HEK293 (cell line): ENCODE results near the gene APC2.

ENCODE experiments used
- EGR2 ChIP-seq: fragments of 450-650 bp; formaldehyde crosslinking; IDR thresholded peaks from 2 replicates; pipeline ENCODE4 v1.5.1; 2016; ENCODE audit warnings: low read depth, missing biosample characterization, missing genetic modification characterization
- GLIS2 ChIP-seq: fragments of 450-650 bp; formaldehyde crosslinking; IDR thresholded peaks from 2 replicates; pipeline ENCODE4 v1.5.1; 2016; ENCODE audit warnings: missing biosample characterization, missing genetic modification characterization
- IKZF3 ChIP-seq: fragments of 450-650 bp; IDR thresholded peaks from 2 replicates; pipeline ENCODE4 v1.5.0; 2018; ENCODE audit warnings: missing biosample characterization, mild to moderate bottlenecking, missing genetic modification characterization, moderate library complexity
- KLF7 ChIP-seq: fragments of 450-650 bp; formaldehyde crosslinking; IDR thresholded peaks from 2 replicates; pipeline ENCODE4 v1.5.1; 2016; ENCODE audit warnings: missing biosample characterization, missing genetic modification characterization, borderline replicate concordance
- KLF9 ChIP-seq: fragments of 450-650 bp; formaldehyde crosslinking; IDR thresholded peaks from 2 replicates; pipeline ENCODE4 v1.5.1; 2016; ENCODE audit warnings: missing biosample characterization, missing genetic modification characterization, low read depth
- ZFHX2 ChIP-seq: fragments of 450-650 bp; formaldehyde crosslinking; conservative IDR thresholded peaks from 2 replicates; pipeline ENCODE4 v1.5.1; 2016; ENCODE audit warnings: missing biosample characterization, missing genetic modification characterization
- ZFP3 ChIP-seq: fragments of 450-650 bp; formaldehyde crosslinking; IDR thresholded peaks from 2 replicates; pipeline ENCODE4 v1.5.1; 2016; ENCODE audit warnings: low read depth, missing biosample characterization, missing genetic modification characterization
- ZNF121 ChIP-seq: fragments of 450-650 bp; formaldehyde crosslinking; IDR thresholded peaks from 2 replicates; pipeline ENCODE4 v1.5.1; 2016; ENCODE audit warnings: missing biosample characterization, missing genetic modification characterization
- ZNF140 ChIP-seq: fragments of 450-650 bp; formaldehyde crosslinking; IDR thresholded peaks from 2 replicates; pipeline ENCODE4 v1.5.1; 2016; ENCODE audit warnings: missing biosample characterization, missing genetic modification characterization
- ZNF302 ChIP-seq: fragments of 450-650 bp; formaldehyde crosslinking; IDR thresholded peaks from 2 replicates; pipeline ENCODE4 v1.5.1; 2016; ENCODE audit warnings: missing biosample characterization, missing genetic modification characterization, low read depth
- ZNF501 ChIP-seq: fragments of 450-650 bp; formaldehyde crosslinking; IDR thresholded peaks from 2 replicates; pipeline ENCODE4 v1.5.1; 2016; ENCODE audit warnings: missing biosample characterization, missing genetic modification characterization
- ZNF529 ChIP-seq: fragments of 450-650 bp; formaldehyde crosslinking; IDR thresholded peaks from 2 replicates; pipeline ENCODE4 v1.5.1; 2017; ENCODE audit warnings: missing genetic modification characterization, missing biosample characterization; ENCODE audit not compliant: insufficient replicate concordance
- ZNF548 ChIP-seq: fragments of 450-650 bp; formaldehyde crosslinking; IDR thresholded peaks from 2 replicates; pipeline ENCODE4 v1.5.1; 2016; ENCODE audit warnings: missing biosample characterization, missing genetic modification characterization
- ZNF624 ChIP-seq: fragments of 450-650 bp; formaldehyde crosslinking; IDR thresholded peaks from 2 replicates; pipeline ENCODE4 v1.5.1; 2017; ENCODE audit warnings: missing biosample characterization, missing genetic modification characterization
- ZNF677 ChIP-seq: fragments of 450-650 bp; IDR thresholded peaks from 2 replicates; pipeline ENCODE4 v1.5.0; 2018; ENCODE audit warnings: missing biosample characterization, mild to moderate bottlenecking, missing genetic modification characterization, moderate library complexity
- TF ChIP-seq, protein P1 (sequence below): fragments of 450-650 bp; formaldehyde crosslinking; IDR thresholded peaks from 2 replicates; pipeline ENCODE4 v1.5.1; 2016; ENCODE audit warnings: missing biosample characterization, missing genetic modification characterization
- TF ChIP-seq, protein P2 (sequence below): fragments of 450-650 bp; formaldehyde crosslinking; IDR thresholded peaks from 2 replicates; pipeline ENCODE4 v1.5.1; 2016; ENCODE audit warnings: missing biosample characterization, missing genetic modification characterization, borderline replicate concordance
- TF ChIP-seq, protein P3 (sequence below): fragments of 450-650 bp; formaldehyde crosslinking; IDR thresholded peaks from 2 replicates; pipeline ENCODE4 v1.5.1; 2016; ENCODE audit warnings: missing biosample characterization, missing genetic modification characterization
- TF ChIP-seq, protein P4 (sequence below): IDR thresholded peaks from 2 replicates; pipeline ENCODE4 v1.6.1; 2011; ENCODE audit warnings: mild to moderate bottlenecking, low read depth, low read length, borderline replicate concordance
- TF ChIP-seq, protein P5 (sequence below): fragments of 450-650 bp; formaldehyde crosslinking; IDR thresholded peaks from 2 replicates; pipeline ENCODE4 v1.5.1; 2016; ENCODE audit warnings: missing biosample characterization, missing genetic modification characterization
- TF ChIP-seq, protein P6 (sequence below): fragments of 450-650 bp; formaldehyde crosslinking; IDR thresholded peaks from 2 replicates; pipeline ENCODE4 v1.5.1; 2016; ENCODE audit warnings: missing biosample characterization, missing genetic modification characterization
- TF ChIP-seq, protein P7 (sequence below): fragments of 450-650 bp; formaldehyde crosslinking; IDR thresholded peaks from 2 replicates; pipeline ENCODE4 v1.5.1; 2016; ENCODE audit warnings: missing biosample characterization, missing genetic modification characterization
- TF ChIP-seq, protein P8 (sequence below): fragments of 450-650 bp; formaldehyde crosslinking; IDR thresholded peaks from 2 replicates; pipeline ENCODE4 v1.5.1; 2016; ENCODE audit warnings: missing biosample characterization, missing genetic modification characterization

APC2 gene

DNA sequence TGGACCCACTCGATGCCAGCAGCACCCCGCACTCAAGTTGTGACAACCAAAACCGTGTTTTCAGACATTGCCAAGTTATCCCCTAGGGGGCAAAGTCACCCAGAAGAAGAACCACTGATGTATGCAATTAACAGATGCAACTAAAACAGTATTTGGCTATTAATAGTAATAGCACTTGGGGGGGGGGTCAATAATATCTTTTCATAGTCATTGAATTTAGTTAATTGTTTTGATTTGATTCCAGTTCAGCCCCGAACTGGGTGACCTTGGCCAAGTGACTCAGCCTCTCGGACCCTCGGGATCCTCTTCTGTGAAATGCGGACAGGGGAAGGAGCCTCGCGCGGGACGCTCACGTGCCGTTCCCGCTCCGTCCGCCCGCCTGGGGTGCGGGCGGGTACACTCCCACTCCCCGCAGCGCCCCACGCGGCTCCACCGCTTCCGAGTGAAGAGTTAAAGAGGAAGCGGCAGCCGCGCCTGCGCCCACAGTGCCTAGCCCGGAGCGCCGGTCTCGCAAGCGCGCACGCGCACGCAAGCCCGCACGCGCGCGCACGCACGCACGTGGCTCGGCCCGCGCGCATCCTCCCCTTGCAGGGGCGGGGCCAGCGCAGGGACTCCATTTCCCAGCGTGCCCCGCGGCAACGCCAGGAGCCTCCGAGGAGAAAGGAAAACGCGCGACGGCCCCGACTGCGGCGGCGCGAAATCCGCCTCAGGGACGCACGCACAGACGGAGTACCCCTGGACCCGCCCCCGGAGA is 43.0 kb upstream of the APC2 start (continued):
- TF ChIP-seq, protein P1, sequence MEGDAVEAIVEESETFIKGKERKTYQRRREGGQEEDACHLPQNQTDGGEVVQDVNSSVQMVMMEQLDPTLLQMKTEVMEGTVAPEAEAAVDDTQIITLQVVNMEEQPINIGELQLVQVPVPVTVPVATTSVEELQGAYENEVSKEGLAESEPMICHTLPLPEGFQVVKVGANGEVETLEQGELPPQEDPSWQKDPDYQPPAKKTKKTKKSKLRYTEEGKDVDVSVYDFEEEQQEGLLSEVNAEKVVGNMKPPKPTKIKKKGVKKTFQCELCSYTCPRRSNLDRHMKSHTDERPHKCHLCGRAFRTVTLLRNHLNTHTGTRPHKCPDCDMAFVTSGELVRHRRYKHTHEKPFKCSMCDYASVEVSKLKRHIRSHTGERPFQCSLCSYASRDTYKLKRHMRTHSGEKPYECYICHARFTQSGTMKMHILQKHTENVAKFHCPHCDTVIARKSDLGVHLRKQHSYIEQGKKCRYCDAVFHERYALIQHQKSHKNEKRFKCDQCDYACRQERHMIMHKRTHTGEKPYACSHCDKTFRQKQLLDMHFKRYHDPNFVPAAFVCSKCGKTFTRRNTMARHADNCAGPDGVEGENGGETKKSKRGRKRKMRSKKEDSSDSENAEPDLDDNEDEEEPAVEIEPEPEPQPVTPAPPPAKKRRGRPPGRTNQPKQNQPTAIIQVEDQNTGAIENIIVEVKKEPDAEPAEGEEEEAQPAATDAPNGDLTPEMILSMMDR (tag by site-specific recombination), result peak; percentile 85
- TF ChIP-seq ZNF501 (tag by site-specific recombination), result no peak
- TF ChIP-seq KLF9 (tag by site-specific recombination), result peak; percentile 52; the same call in 1 of the 2 replicates
- peak; percentile 51; the same call in 1 of the 2 replicates for TF ChIP-seq IKZF3
- TF ChIP-seq, protein P2, sequence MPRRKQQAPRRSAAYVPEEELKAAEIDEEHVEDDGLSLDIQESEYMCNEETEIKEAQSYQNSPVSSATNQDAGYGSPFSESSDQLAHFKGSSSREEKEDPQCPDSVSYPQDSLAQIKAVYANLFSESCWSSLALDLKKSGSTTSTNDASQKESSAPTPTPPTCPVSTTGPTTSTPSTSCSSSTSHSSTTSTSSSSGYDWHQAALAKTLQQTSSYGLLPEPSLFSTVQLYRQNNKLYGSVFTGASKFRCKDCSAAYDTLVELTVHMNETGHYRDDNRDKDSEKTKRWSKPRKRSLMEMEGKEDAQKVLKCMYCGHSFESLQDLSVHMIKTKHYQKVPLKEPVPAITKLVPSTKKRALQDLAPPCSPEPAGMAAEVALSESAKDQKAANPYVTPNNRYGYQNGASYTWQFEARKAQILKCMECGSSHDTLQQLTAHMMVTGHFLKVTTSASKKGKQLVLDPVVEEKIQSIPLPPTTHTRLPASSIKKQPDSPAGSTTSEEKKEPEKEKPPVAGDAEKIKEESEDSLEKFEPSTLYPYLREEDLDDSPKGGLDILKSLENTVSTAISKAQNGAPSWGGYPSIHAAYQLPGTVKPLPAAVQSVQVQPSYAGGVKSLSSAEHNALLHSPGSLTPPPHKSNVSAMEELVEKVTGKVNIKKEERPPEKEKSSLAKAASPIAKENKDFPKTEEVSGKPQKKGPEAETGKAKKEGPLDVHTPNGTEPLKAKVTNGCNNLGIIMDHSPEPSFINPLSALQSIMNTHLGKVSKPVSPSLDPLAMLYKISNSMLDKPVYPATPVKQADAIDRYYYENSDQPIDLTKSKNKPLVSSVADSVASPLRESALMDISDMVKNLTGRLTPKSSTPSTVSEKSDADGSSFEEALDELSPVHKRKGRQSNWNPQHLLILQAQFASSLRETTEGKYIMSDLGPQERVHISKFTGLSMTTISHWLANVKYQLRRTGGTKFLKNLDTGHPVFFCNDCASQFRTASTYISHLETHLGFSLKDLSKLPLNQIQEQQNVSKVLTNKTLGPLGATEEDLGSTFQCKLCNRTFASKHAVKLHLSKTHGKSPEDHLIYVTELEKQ (tag by site-specific recombination), result no peak
- TF ChIP-seq, protein P3, sequence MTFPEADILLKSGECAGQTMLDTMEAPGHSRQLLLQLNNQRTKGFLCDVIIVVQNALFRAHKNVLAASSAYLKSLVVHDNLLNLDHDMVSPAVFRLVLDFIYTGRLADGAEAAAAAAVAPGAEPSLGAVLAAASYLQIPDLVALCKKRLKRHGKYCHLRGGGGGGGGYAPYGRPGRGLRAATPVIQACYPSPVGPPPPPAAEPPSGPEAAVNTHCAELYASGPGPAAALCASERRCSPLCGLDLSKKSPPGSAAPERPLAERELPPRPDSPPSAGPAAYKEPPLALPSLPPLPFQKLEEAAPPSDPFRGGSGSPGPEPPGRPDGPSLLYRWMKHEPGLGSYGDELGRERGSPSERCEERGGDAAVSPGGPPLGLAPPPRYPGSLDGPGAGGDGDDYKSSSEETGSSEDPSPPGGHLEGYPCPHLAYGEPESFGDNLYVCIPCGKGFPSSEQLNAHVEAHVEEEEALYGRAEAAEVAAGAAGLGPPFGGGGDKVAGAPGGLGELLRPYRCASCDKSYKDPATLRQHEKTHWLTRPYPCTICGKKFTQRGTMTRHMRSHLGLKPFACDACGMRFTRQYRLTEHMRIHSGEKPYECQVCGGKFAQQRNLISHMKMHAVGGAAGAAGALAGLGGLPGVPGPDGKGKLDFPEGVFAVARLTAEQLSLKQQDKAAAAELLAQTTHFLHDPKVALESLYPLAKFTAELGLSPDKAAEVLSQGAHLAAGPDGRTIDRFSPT (tag by site-specific recombination), result 0 out of 2 replicates have a peak, but pooled peaks have one; percentile 62
- no peak for TF ChIP-seq ZNF529 (tag by site-specific recombination)
- TF ChIP-seq ZFP3 (tag by site-specific recombination), result no peak
- no peak for TF ChIP-seq ZNF624
- peak; percentile 49; the same call in 1 of the 2 replicates for TF ChIP-seq ZNF677 (tag by site-specific recombination)
- TF ChIP-seq ZNF302 (tag by site-specific recombination), result no peak
- TF ChIP-seq KLF7 (tag by site-specific recombination), result peak; percentile 12; the same call in 1 of the 2 replicates
- TF ChIP-seq, protein P4, sequence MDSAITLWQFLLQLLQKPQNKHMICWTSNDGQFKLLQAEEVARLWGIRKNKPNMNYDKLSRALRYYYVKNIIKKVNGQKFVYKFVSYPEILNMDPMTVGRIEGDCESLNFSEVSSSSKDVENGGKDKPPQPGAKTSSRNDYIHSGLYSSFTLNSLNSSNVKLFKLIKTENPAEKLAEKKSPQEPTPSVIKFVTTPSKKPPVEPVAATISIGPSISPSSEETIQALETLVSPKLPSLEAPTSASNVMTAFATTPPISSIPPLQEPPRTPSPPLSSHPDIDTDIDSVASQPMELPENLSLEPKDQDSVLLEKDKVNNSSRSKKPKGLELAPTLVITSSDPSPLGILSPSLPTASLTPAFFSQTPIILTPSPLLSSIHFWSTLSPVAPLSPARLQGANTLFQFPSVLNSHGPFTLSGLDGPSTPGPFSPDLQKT, result no peak
- TF ChIP-seq ZNF140 (tag by site-specific recombination), result no peak
- TF ChIP-seq, protein P5, sequence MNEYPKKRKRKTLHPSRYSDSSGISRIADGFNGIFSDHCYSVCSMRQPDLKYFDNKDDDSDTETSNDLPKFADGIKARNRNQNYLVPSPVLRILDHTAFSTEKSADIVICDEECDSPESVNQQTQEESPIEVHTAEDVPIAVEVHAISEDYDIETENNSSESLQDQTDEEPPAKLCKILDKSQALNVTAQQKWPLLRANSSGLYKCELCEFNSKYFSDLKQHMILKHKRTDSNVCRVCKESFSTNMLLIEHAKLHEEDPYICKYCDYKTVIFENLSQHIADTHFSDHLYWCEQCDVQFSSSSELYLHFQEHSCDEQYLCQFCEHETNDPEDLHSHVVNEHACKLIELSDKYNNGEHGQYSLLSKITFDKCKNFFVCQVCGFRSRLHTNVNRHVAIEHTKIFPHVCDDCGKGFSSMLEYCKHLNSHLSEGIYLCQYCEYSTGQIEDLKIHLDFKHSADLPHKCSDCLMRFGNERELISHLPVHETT (tag by site-specific recombination), result peak; percentile 59; the same call in 1 of the 2 replicates
- TF ChIP-seq, protein P6, sequence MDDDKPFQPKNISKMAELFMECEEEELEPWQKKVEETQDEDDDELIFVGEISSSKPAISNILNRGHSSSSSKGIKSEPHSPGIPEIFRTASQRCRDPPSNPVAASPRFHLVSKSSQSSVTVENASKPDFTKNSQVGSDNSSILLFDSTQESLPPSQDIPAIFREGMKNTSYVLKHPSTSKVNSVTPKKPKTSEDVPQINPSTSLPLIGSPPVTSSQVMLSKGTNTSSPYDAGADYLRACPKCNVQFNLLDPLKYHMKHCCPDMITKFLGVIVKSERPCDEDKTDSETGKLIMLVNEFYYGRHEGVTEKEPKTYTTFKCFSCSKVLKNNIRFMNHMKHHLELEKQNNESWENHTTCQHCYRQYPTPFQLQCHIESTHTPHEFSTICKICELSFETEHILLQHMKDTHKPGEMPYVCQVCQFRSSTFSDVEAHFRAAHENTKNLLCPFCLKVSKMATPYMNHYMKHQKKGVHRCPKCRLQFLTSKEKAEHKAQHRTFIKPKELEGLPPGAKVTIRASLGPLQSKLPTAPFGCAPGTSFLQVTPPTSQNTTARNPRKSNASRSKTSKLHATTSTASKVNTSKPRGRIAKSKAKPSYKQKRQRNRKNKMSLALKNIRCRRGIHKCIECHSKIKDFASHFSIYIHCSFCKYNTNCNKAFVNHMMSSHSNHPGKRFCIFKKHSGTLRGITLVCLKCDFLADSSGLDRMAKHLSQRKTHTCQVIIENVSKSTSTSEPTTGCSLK (tag by site-specific recombination), result no peak
- peak; percentile 77; the same call in 1 of the 2 replicates for TF ChIP-seq GLIS2 (tag by site-specific recombination)
- TF ChIP-seq ZFHX2 (tag by site-specific recombination), result peak; percentile 92
- TF ChIP-seq, protein P7, sequence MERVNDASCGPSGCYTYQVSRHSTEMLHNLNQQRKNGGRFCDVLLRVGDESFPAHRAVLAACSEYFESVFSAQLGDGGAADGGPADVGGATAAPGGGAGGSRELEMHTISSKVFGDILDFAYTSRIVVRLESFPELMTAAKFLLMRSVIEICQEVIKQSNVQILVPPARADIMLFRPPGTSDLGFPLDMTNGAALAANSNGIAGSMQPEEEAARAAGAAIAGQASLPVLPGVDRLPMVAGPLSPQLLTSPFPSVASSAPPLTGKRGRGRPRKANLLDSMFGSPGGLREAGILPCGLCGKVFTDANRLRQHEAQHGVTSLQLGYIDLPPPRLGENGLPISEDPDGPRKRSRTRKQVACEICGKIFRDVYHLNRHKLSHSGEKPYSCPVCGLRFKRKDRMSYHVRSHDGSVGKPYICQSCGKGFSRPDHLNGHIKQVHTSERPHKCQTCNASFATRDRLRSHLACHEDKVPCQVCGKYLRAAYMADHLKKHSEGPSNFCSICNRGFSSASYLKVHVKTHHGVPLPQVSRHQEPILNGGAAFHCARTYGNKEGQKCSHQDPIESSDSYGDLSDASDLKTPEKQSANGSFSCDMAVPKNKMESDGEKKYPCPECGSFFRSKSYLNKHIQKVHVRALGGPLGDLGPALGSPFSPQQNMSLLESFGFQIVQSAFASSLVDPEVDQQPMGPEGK (tag by site-specific recombination), result peak; percentile 82
- TF ChIP-seq, protein P8, sequence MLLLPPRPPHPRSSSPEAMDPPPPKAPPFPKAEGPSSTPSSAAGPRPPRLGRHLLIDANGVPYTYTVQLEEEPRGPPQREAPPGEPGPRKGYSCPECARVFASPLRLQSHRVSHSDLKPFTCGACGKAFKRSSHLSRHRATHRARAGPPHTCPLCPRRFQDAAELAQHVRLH (tag by site-specific recombination), result 0 out of 2 replicates have a peak, but pooled peaks have one; percentile 44
- TF ChIP-seq ZNF121, result peak; percentile 48; the same call in 1 of the 2 replicates
- peak; percentile 80 for TF ChIP-seq EGR2 (tag by site-specific recombination)
- no peak for TF ChIP-seq ZNF548 (tag by site-specific recombination)
